Heart left ventricle (tissue), 16 donors: ENCODE results near the gene SPACA1. TPM values are rescaled to one million over a fixed set of nuclear protein-coding genes. Genes with fewer than 3 reads are reported as not detected.

Experiments used
- ATAC-seq, 4 donors: fragments of 200-7000 bp; cut with Tn5 transposase; one replicate each; pipeline ENCODE4 v1.9.1; 2020 to 2022; ENCODE audit warnings: moderate library complexity in 4 of 4, mild to moderate bottlenecking in 3 of 4, moderate number of reproducible peaks in 1 of 4
- DNase-seq, 5 donors: peaks; one replicate each; pipeline ENCODE4 v3.0.0-alpha.2; 2020
- H3K27ac ChIP-seq, 12 donors: fragments of 200-600 bp; sonication (generic) in 4 of 12; one replicate each; pipeline versions ENCODE4 v1.5.0 to v1.8.0; 2016 to 2022; ENCODE audit warnings: mild to moderate bottlenecking in 2 of 12
- H3K27me3 ChIP-seq, 9 donors: fragments of 200-600 bp; sonication (generic) in 2 of 9; one replicate each; pipeline versions ENCODE4 v1.5.1 to v1.8.0; 2016 to 2022; ENCODE audit warnings: mild to moderate bottlenecking in 3 of 9
- H3K36me3 ChIP-seq, 9 donors: fragments of 200-600 bp; sonication (generic) in 2 of 9; one replicate each; pipeline versions ENCODE4 v1.5.0 to v1.8.0; 2018 to 2022; ENCODE audit warnings: mild to moderate bottlenecking in 2 of 9
- H3K4me1 ChIP-seq, 12 donors: fragments of 200-600 bp; sonication (generic) in 4 of 12; one replicate each; pipeline versions ENCODE4 v1.5.0 to v1.8.0; 2016 to 2022; ENCODE audit warnings: mild to moderate bottlenecking in 3 of 12
- H3K4me3 ChIP-seq, 12 donors: fragments of 200-600 bp; sonication (generic) in 4 of 12; one replicate each; pipeline versions ENCODE4 v1.5.0 to v1.8.0; 2017 to 2022; ENCODE audit warnings: mild to moderate bottlenecking in 9 of 12, moderate library complexity in 4 of 12
- H3K9me3 ChIP-seq, 12 donors: fragments of 200-600 bp; sonication (generic) in 4 of 12; one replicate each; pipeline versions ENCODE4 v1.5.0 to v1.8.0; 2016 to 2022; ENCODE audit warnings: mild to moderate bottlenecking in 1 of 12
- POLR2A ChIP-seq, 2 donors: fragments of 450-650 bp; IDR thresholded peaks; one replicate each; pipeline ENCODE4 v1.6.1; 2017; ENCODE audit warnings: antibody characterized with exemption in 2 of 2, mild to moderate bottlenecking in 2 of 2, moderate library complexity in 2 of 2
- WGBS, 4 donors: extraction: QIAGEN DNeasy Blood & Tissue Kit in 2 of 4; methylation state at CpG; one replicate each; pipeline versions ENCODE4 v1.1.5 to v1.1.7; 2013 to 2018; 5-methylcytosine and 5-hydroxymethylcytosine counted together
- intact Hi-C, 10 donors: fragments of 100-400 bp; cut with DNase I; formaldehyde crosslinking; loops; one replicate each; pipeline versions ENCODE4 v1.11.1 to v1.14.2; 2022
- polyA plus RNA-seq, 2 donors: library from polyadenylated mRNA; stranded (reverse); fragments of 200-250 nt; gene quantifications; one replicate each; pipeline ENCODE4 v1.2.3, GENCODE V29; 2013
- total RNA-seq, 9 donors: library from RNA; depleted of rRNA in 2 of 9; stranded (reverse); fragments of >200 nt in 2 of 9; fragmentation: NEBNext Ultra II Directional in 3 of 9; extraction: Animal tissue kit (Norgen Biotek cat#: 25700) in 3 of 9; gene quantifications; one replicate each; pipeline versions ENCODE4 v1.1.0 to v1.2.4, GENCODE V29; 2016 to 2023
- TF ChIP-seq, protein P1 (sequence below), 12 donors: fragments of 200-600 bp; sonication (generic) in 4 of 12; IDR thresholded peaks; one replicate each; pipeline versions ENCODE4 v1.5.0 to v1.8.0; 2018 to 2022; ENCODE audit warnings: antibody characterized with exemption in 12 of 12, mild to moderate bottlenecking in 5 of 12
- donor health status: ischemic (EF 13 %, LVEDD 7.1; RV severe dilation, severe dysfunction).
- donor health status: healthy with polysubstance abuse.
- donor health status: DM: no; HTN: yes; CAD: no.
- donor health status: DM: no; HTN: no; CAD: no.
- donor health status: ischemic (EF 25% LVEDD 6.9; RV normal size, moderate dysfunction).
- donor health status: ischemic (EF 25% LVEDD 5.7; RV mildly dilated, moderate dysfunction).
- donor health status: healthy.
- donor health status: DM: yes; HTN: yes; CAD: no.
- donor health status: ischemic (EF 35%, LVEDD 5.7; RV mildly dilated, moderate dysfunction).
- donor health status: nonischemic (EF 11% LVEDD 7.7; RV severe dilation, severe dysfunction).
- donor health status: DM: yes; HTN: yes; CAD: no.
- donor health status: PGD.
- donor health status: ischemic (EF 29% LVEDD 5.4; RV normal size, mild dysfunction).
- donor health status: nonischemic (EF 23%, LVEDD 6.1; RV moderate dilation, normal function).

Gene SPACA1
- total and polyA plus RNA-seq, 11 donors = not detected

- Histone ChIP-seq H3K27ac (no peak overlapping the region), H3K4me1 (no peaks in the 10 kb centered on the region), H3K36me3 (no peaks in the 10 kb centered on the region), H3K9me3 (no peaks in the 10 kb centered on the region), H3K27me3 (no peaks in the 10 kb centered on the region), H3K4me3 (no peak overlapping the region)
- 82 to 97% (median 91%) methylated on average over 1 of the region's 1 CpG for WGBS, 4 donors
- DNase-seq (no peak), ATAC-seq (no peak)
- TF ChIP-seq POLR2A (IDR thresholded peaks at IDR 0.05) = no peak
- TF ChIP-seq, protein P1, sequence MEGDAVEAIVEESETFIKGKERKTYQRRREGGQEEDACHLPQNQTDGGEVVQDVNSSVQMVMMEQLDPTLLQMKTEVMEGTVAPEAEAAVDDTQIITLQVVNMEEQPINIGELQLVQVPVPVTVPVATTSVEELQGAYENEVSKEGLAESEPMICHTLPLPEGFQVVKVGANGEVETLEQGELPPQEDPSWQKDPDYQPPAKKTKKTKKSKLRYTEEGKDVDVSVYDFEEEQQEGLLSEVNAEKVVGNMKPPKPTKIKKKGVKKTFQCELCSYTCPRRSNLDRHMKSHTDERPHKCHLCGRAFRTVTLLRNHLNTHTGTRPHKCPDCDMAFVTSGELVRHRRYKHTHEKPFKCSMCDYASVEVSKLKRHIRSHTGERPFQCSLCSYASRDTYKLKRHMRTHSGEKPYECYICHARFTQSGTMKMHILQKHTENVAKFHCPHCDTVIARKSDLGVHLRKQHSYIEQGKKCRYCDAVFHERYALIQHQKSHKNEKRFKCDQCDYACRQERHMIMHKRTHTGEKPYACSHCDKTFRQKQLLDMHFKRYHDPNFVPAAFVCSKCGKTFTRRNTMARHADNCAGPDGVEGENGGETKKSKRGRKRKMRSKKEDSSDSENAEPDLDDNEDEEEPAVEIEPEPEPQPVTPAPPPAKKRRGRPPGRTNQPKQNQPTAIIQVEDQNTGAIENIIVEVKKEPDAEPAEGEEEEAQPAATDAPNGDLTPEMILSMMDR (IDR thresholded peaks at IDR 0.05) = no peak
- intact Hi-C loops = no loop called here
These were observed 14.7 kb downstream of the SPACA1 start for GRCh38 chr6:88062376-88062775.

DNA sequence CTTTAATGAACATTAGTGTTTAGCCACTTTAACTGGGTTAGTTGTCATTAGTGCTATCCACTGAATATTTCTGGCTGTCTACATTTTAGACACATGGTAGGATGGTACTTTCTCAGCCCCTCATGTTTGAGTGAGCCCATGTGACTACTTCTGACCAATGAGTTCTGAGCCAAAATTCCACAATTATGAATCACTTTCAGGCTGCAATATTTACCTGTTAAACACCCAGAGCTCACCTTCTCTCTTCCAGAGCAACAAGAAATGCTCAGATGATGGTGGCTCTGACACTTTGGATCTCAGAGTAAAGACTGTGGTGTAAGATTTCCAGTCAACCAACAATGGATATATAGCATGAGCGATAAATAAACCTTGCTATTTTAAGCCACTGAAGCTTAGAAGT lies 24.8 kb downstream of the SPACA1 start:
- WGBS, 4 donors = 81 to 93% (median 92%) methylated on average over 1 of the region's 1 CpG
- intact Hi-C loops = no loop called here
- Histone ChIP-seq H3K27ac (no peak overlapping the region), H3K4me1 (no peaks in the 10 kb centered on the region), H3K4me3 (no peak overlapping the region), H3K27me3 (peaks cover 0 to 9% (median 0%) of the 10 kb centered on the region in 9 donors), H3K9me3 (peaks cover 0 to 7% (median 0%) of the 10 kb centered on the region in 12 donors), H3K36me3 (no peaks in the 10 kb centered on the region)
- DNase-seq = no peak
- ATAC-seq = no peak
- TF ChIP-seq, protein P1 (IDR thresholded peaks at IDR 0.05) = no peak
- no peak for TF ChIP-seq POLR2A (IDR thresholded peaks at IDR 0.05)

- WGBS, 4 donors = 24 to 37% (median 29%) methylated on average over 1 of the region's 1 CpG
- intact Hi-C loops = no loop called here
- no peak overlapping the region for H3K4me3 ChIP-seq
- peaks cover 0 to 1% (median 0%) of the 10 kb centered on the region in 12 donors for H3K9me3 ChIP-seq
- no peak overlapping the region for H3K27ac ChIP-seq
- no peak for DNase-seq
- H3K4me1 ChIP-seq = no peaks in the 10 kb centered on the region
- peaks cover 0 to 9% (median 0%) of the 10 kb centered on the region in 9 donors for H3K27me3 ChIP-seq
- no peak for ATAC-seq
- H3K36me3 ChIP-seq = no peaks in the 10 kb centered on the region
- TF ChIP-seq POLR2A (IDR thresholded peaks at IDR 0.05) = no peak
- TF ChIP-seq, protein P1 (IDR thresholded peaks at IDR 0.05) = no peak
These were observed 27.1 kb downstream of the SPACA1 start for GRCh38 chr6:88074791-88075190.

- 63 to 81% (median 73%) methylated on average over 3 of the region's 3 CpGs for WGBS, 4 donors
- no peaks in the 10 kb centered on the region for H3K9me3 ChIP-seq
- ATAC-seq = no peak
These were observed 29.7 kb downstream of the SPACA1 start for GRCh38 chr6:88077305-88077704.

More at GRCh38 chr6:88077305-88077704, 29.7 kb downstream of the SPACA1 start:
- intact Hi-C loops = no loop called here
- H3K27ac ChIP-seq = no peak overlapping the region
- no peak overlapping the region for H3K4me3 ChIP-seq
- H3K36me3 ChIP-seq = no peaks in the 10 kb centered on the region
- DNase-seq = no peak
- peaks cover 0 to 9% (median 0%) of the 10 kb centered on the region in 9 donors for H3K27me3 ChIP-seq
- no peak for TF ChIP-seq POLR2A (IDR thresholded peaks at IDR 0.05)
- TF ChIP-seq, protein P1 (IDR thresholded peaks at IDR 0.05) = no peak
- H3K4me1 ChIP-seq = no peaks in the 10 kb centered on the region
